Epithelial cell of proximal tubule (primary cell): ENCODE results near the gene MMP8. TPM values are rescaled to one million over a fixed set of nuclear protein-coding genes. Genes with fewer than 3 reads are reported as not detected.

Experiments
- DNase-seq: peaks from one replicate; pipeline ENCODE4 v3.0.0-alpha.2; 2011; ENCODE audit warnings: low read depth
- H3K4me3 ChIP-seq: 2 replicates; pipeline ENCODE4 v1.5.1; 2011; ENCODE audit warnings: low read depth, mild to moderate bottlenecking, low read length
- CTCF ChIP-seq: conservative IDR thresholded peaks from 2 replicates; pipeline ENCODE4 v1.5.1; 2012; ENCODE audit warnings: low read depth, mild to moderate bottlenecking, low read length
- total RNA-seq: library from RNA; depleted of rRNA; stranded (reverse); fragments of >200 nt; gene quantifications from 2 replicates; pipeline ENCODE4 v1.2.3, GENCODE V29; 2015

Gene MMP8
- total RNA-seq: not detected in 2 replicates

GRCh38 chr11:102724904-102725500 lies at the start of gene MMP8:
Gene MMP8, minus strand, starts transcription at chr11:102724954. Its CDS starts 99 bp downstream, at chr11:102724855.
- TF ChIP-seq CTCF: no peak
- no peak for DNase-seq
- H3K4me3 ChIP-seq: no peak within 1 kb of the TSS

GRCh38 chr11:102773386-102773785 lies 48.6 kb upstream of the MMP8 start:
- DNase-seq: no peak
- H3K4me3 ChIP-seq: no peak overlapping the region
- no peak for TF ChIP-seq CTCF

GRCh38 chr11:102771351-102771750 lies 46.6 kb upstream of the MMP8 start:
- no peak overlapping the region for H3K4me3 ChIP-seq
- no peak for DNase-seq
- TF ChIP-seq CTCF: no peak

GRCh38 chr11:102770191-102770590 lies 45.4 kb upstream of the MMP8 start:
- TF ChIP-seq CTCF: no peak
- no peak overlapping the region for H3K4me3 ChIP-seq
- no peak for DNase-seq

GRCh38 chr11:102767800-102768199 lies 43.0 kb upstream of the MMP8 start:
- no peak for TF ChIP-seq CTCF
- DNase-seq: no peak
- no peak overlapping the region for H3K4me3 ChIP-seq

GRCh38 chr11:102763440-102763839 lies 38.7 kb upstream of the MMP8 start:
- H3K4me3 ChIP-seq: no peak overlapping the region
- TF ChIP-seq CTCF: no peak
- DNase-seq: no peak

- no peak for DNase-seq
- no peak for TF ChIP-seq CTCF
- H3K4me3 ChIP-seq: no peak overlapping the region
Measured at GRCh38 chr11:102762361-102762767, 37.6 kb upstream of the MMP8 start.
